ENCODE data around the gene METTL25B. TPM values are rescaled to one million over a fixed set of nuclear protein-coding genes. Genes with fewer than 3 reads are reported as not detected.

Gene METTL25B
- polyA plus RNA-seq, 1 donor from 2014 or later: 13.1 TPM

DNA sequence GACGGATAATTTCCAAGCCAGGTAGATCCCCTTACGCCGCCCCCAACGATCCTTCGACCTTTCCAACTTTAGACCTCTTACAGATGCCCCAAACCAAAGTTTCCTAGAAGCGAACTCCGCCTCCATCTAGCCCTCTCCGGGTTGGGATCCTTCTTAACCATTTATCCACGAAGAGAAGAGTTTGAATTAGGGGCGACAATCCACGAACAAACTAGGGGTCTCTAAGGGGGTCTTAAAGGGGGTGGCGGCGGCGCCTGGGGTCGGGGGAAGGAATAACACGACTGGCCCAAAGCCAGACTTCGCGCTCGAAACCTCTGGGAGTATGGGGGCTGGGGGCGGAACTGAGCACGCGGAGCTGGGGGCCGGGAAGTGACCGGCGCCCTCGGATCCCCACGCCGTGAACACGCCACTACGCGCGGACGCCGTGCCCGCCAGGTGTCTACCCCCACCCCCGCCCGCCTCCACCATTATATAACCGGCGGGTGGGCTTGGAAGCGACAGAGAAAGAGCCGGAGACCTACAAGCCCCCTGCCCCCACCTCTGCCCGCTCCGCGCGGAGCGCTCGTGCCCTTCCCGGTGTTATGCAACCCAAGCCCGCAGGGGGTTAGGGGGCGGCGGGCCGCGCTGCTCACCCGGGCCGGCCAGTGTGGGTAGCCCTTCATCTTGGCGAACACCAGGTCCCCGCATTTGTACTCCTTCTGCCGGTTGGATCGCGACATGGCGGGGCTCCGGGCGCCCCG, 22.6 kb downstream of the METTL25B start:
- H3K4me3 ChIP-seq (ENCODE audit: low read length): peak overlapping the region; percentile 89
- no peaks in the 10 kb centered on the region for H3F3A ChIP-seq (ENCODE audit: insufficient read depth, low read length, poor library complexity, severe bottlenecking)
- peak overlapping the region; percentile 79 for H3K27ac ChIP-seq (ENCODE audit: low read length)
- H3K9me2 ChIP-seq (ENCODE audit: insufficient read depth, low read length): no peaks in the 10 kb centered on the region
- TF ChIP-seq MXI1 (conservative IDR thresholded peaks at IDR 0.05; ENCODE audit: poor library complexity, severe bottlenecking): peak; percentile 17
- TF ChIP-seq POLR2AphosphoS5 (IDR thresholded peaks at IDR 0.05): no peak
- no peak for TF ChIP-seq TAF1 (IDR thresholded peaks at IDR 0.05; ENCODE audit: low read depth)
- TF ChIP-seq, protein P1, sequence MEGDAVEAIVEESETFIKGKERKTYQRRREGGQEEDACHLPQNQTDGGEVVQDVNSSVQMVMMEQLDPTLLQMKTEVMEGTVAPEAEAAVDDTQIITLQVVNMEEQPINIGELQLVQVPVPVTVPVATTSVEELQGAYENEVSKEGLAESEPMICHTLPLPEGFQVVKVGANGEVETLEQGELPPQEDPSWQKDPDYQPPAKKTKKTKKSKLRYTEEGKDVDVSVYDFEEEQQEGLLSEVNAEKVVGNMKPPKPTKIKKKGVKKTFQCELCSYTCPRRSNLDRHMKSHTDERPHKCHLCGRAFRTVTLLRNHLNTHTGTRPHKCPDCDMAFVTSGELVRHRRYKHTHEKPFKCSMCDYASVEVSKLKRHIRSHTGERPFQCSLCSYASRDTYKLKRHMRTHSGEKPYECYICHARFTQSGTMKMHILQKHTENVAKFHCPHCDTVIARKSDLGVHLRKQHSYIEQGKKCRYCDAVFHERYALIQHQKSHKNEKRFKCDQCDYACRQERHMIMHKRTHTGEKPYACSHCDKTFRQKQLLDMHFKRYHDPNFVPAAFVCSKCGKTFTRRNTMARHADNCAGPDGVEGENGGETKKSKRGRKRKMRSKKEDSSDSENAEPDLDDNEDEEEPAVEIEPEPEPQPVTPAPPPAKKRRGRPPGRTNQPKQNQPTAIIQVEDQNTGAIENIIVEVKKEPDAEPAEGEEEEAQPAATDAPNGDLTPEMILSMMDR (IDR thresholded peaks at IDR 0.05; ENCODE audit: poor library complexity, severe bottlenecking): peak; percentile 39
- TF ChIP-seq RAD21 (conservative IDR thresholded peaks at IDR 0.05): no peak
- no peak for TF ChIP-seq SMC3 (conservative IDR thresholded peaks at IDR 0.05; ENCODE audit: poor library complexity)
- TF ChIP-seq EZH2 (IDR thresholded peaks at IDR 0.05; ENCODE audit: borderline replicate concordance, insufficient read depth, low read length, poor library complexity, severe bottlenecking): no peak
- no peak for TF ChIP-seq EP300 (conservative IDR thresholded peaks at IDR 0.05; ENCODE audit: poor library complexity, severe bottlenecking)
- TF ChIP-seq, protein P2, sequence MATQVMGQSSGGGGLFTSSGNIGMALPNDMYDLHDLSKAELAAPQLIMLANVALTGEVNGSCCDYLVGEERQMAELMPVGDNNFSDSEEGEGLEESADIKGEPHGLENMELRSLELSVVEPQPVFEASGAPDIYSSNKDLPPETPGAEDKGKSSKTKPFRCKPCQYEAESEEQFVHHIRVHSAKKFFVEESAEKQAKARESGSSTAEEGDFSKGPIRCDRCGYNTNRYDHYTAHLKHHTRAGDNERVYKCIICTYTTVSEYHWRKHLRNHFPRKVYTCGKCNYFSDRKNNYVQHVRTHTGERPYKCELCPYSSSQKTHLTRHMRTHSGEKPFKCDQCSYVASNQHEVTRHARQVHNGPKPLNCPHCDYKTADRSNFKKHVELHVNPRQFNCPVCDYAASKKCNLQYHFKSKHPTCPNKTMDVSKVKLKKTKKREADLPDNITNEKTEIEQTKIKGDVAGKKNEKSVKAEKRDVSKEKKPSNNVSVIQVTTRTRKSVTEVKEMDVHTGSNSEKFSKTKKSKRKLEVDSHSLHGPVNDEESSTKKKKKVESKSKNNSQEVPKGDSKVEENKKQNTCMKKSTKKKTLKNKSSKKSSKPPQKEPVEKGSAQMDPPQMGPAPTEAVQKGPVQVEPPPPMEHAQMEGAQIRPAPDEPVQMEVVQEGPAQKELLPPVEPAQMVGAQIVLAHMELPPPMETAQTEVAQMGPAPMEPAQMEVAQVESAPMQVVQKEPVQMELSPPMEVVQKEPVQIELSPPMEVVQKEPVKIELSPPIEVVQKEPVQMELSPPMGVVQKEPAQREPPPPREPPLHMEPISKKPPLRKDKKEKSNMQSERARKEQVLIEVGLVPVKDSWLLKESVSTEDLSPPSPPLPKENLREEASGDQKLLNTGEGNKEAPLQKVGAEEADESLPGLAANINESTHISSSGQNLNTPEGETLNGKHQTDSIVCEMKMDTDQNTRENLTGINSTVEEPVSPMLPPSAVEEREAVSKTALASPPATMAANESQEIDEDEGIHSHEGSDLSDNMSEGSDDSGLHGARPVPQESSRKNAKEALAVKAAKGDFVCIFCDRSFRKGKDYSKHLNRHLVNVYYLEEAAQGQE (IDR thresholded peaks at IDR 0.05; ENCODE audit: borderline replicate concordance): no peak
- H2AFZ ChIP-seq (ENCODE audit: low read depth, low read length): peak overlapping the region; percentile 56
- no peaks in the 10 kb centered on the region for H3K36me3 ChIP-seq (ENCODE audit: insufficient read depth, low read length)
- H3K4me2 ChIP-seq (ENCODE audit: low read length): peak overlapping the region; percentile 63
- H3K9me3 ChIP-seq (ENCODE audit: low read length): no peaks in the 10 kb centered on the region
- peaks cover 67% of the 10 kb centered on the region for H3K79me2 ChIP-seq (replicated peaks; ENCODE audit: insufficient read depth, low read length)
- no peaks in the 10 kb centered on the region for H4K20me1 ChIP-seq (ENCODE audit: insufficient read depth)
- peak overlapping the region; percentile 94 for H3K9ac ChIP-seq (ENCODE audit: low read length)
- H3K27me3 ChIP-seq (ENCODE audit: insufficient read depth, low read depth, low read length): no peaks in the 10 kb centered on the region

DNA sequence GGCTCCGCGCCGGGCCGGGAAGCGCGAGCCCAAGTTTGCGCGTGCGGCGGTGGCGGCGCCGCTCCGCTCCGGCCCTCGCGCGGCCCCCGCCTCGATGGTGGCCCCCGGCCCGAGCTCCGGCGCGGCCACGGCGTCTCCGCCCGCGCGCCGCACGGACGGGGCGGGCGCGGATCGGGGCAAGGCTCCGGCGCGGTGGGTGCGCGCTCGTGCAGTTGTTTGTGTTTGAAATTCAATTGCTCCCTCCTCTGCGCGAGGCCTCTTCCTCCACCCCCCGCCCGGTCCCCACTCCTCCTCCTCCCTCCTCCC, 23.1 kb downstream of the METTL25B start, which contains the start of gene HDGF:
TSS of gene HDGF (minus strand) at position 225 of the 306 bp plus-strand sequence. CDS start 246 bp downstream, outside the sequence.
- Histone ChIP-seq H3F3A (ENCODE audit: insufficient read depth, low read length, poor library complexity, severe bottlenecking) (no peaks in the 10 kb centered on the region), H4K20me1 (ENCODE audit: insufficient read depth) (no peaks in the 10 kb centered on the region), H3K4me2 (ENCODE audit: low read length) (peak within 1 kb of the TSS; percentile 63), H3K36me3 (ENCODE audit: insufficient read depth, low read length) (no peaks in the 10 kb centered on the region), H2AFZ (ENCODE audit: low read depth, low read length) (peak within 1 kb of the TSS; percentile 56), H3K9me3 (ENCODE audit: low read length) (no peaks in the 10 kb centered on the region), H3K79me2 (replicated peaks; ENCODE audit: insufficient read depth, low read length) (peaks cover 62% of the 10 kb centered on the region), H3K27ac (ENCODE audit: low read length) (peak within 1 kb of the TSS; percentile 88), H3K9ac (ENCODE audit: low read length) (peak within 1 kb of the TSS; percentile 94), H3K9me2 (ENCODE audit: insufficient read depth, low read length) (no peaks in the 10 kb centered on the region), H3K27me3 (ENCODE audit: insufficient read depth, low read depth, low read length) (no peaks in the 10 kb centered on the region), H3K4me3 (ENCODE audit: low read length) (peak within 1 kb of the TSS; percentile 89)
- TF ChIP-seq TAF1 (IDR thresholded peaks at IDR 0.05; ENCODE audit: low read depth) (no peak), EP300 (conservative IDR thresholded peaks at IDR 0.05; ENCODE audit: poor library complexity, severe bottlenecking) (no peak), SMC3 (conservative IDR thresholded peaks at IDR 0.05; ENCODE audit: poor library complexity) (no peak), EZH2 (IDR thresholded peaks at IDR 0.05; ENCODE audit: borderline replicate concordance, insufficient read depth, low read length, poor library complexity, severe bottlenecking) (no peak), POLR2AphosphoS5 (IDR thresholded peaks at IDR 0.05) (no peak), RAD21 (conservative IDR thresholded peaks at IDR 0.05) (no peak), MXI1 (conservative IDR thresholded peaks at IDR 0.05; ENCODE audit: poor library complexity, severe bottlenecking) (no peak)
- TF ChIP-seq, protein P1 (IDR thresholded peaks at IDR 0.05; ENCODE audit: poor library complexity, severe bottlenecking): no peak
- TF ChIP-seq, protein P2 (IDR thresholded peaks at IDR 0.05; ENCODE audit: borderline replicate concordance): no peak
